SU-DHL-6 (cell line): ENCODE results near the gene HOXC10.

Source experiments
- CTCF ChIP-seq: fragments of 200-600 bp; sonication (generic); IDR thresholded peaks from one replicate; pipeline ENCODE4 v1.5.1; 2017; ENCODE audit warnings: antibody characterized with exemption, mild to moderate bottlenecking, low read length, moderate library complexity; ENCODE audit not compliant: insufficient read depth, poor library complexity, severe bottlenecking
- EZH2phosphoT487 ChIP-seq: fragments of 200-600 bp; sonication (generic), shearing (Covaris generic); conservative IDR thresholded peaks from 2 replicates; pipeline ENCODE4 v1.6.1; 2018; ENCODE audit warnings: mild to moderate bottlenecking, antibody characterized with exemption, low read length, moderate library complexity, mixed read lengths

- TF ChIP-seq CTCF (no peak), EZH2phosphoT487 (no peak)
These were observed 49.3 kb upstream of the HOXC10 start for GRCh38 chr12:53935383-53936341.
